Duodenal mucosa (tissue), 2 donors: ENCODE data around the gene PEF1.

Source experiments
- H3K27ac ChIP-seq: one replicate; pipeline ENCODE4 v1.7.0; 2013; ENCODE audit warnings: low read depth, low read length
- H3K27me3 ChIP-seq, 2 donors: one replicate each; pipeline ENCODE4 v1.7.0; 2013; ENCODE audit warnings: low read length in 2 of 2, control low read depth in 1 of 2; ENCODE audit not compliant: insufficient read depth in 2 of 2, control insufficient read depth in 1 of 2
- H3K36me3 ChIP-seq, 2 donors: one replicate each; pipeline ENCODE4 v1.7.0; 2013; ENCODE audit warnings: low read length in 2 of 2, control low read depth in 1 of 2; ENCODE audit not compliant: insufficient read depth in 2 of 2, control insufficient read depth in 1 of 2
- H3K4me1 ChIP-seq, 2 donors: one replicate each; pipeline ENCODE4 v1.7.0; 2013; ENCODE audit warnings: low read length in 2 of 2, control low read depth in 1 of 2; ENCODE audit not compliant: insufficient read depth in 2 of 2, control insufficient read depth in 1 of 2
- H3K4me3 ChIP-seq, 2 donors: one replicate each; pipeline ENCODE4 v1.7.0; 2013; ENCODE audit warnings: low read length in 2 of 2, low read depth in 1 of 2
- H3K9ac ChIP-seq, 2 donors: one replicate each; pipeline ENCODE4 v1.7.0; 2013; ENCODE audit warnings: low read length in 2 of 2, low read depth in 1 of 2
- H3K9me3 ChIP-seq, 2 donors: one replicate each; pipeline ENCODE4 v1.7.0; 2013; ENCODE audit warnings: low read length in 2 of 2, control low read depth in 1 of 2; ENCODE audit not compliant: control insufficient read depth in 1 of 2

PEF1 gene

GRCh38 chr1:31639543-31639942 lies 5.1 kb downstream of the PEF1 start:
- Histone ChIP-seq H3K9me3 (no peaks in the 10 kb centered on the region), H3K36me3 (peaks cover 1 to 8% of the 10 kb centered on the region in 2 donors), H3K27me3 (no peaks in the 10 kb centered on the region), H3K4me1 (peaks cover 50 to 61% of the 10 kb centered on the region in 2 donors), H3K9ac (no peak overlapping the region), H3K4me3 (no peak overlapping the region), H3K27ac (no peak overlapping the region)

DNA sequence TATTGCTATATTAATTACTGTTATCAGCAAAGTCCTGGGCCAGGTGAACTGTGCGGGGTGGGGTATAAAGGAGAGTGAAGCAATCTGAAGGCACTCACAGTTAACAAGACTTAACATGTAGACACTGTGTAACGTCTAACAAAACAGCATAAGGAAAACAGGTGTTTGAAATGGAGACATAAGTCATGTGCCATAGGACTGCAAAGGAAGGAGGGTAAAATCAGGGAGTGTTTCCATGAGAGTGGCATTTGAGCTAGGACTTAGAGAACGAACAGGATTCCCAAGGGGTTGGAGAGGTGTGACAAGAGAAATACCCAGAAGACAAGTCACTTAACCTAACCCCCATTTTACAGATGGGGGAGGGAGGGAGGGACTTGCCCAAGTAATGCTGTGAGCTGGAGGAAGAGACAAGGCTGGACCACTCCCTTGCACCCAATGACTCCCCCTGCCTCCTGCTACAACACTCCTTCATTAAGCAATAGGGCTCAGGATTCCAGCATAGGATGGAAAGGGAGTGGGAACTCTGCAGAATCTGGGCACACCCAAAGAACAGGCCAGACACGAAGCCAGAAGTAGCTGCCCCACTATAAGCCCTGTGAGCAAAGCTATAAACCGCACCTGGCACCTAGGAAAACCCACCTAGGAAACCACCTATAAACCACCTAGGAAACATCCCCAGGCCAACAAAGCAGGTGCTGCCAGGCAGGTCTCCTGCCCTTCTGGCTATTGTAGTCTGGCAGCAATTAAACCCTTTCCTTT lies 6.6 kb downstream of the PEF1 start:
- Histone ChIP-seq H3K4me3 (no peak overlapping the region), H3K4me1 (peaks cover 40 to 50% of the 10 kb centered on the region in 2 donors), H3K27ac (no peak overlapping the region), H3K36me3 (peaks cover 6 to 17% of the 10 kb centered on the region in 2 donors), H3K9me3 (no peaks in the 10 kb centered on the region), H3K27me3 (no peaks in the 10 kb centered on the region), H3K9ac (peak overlapping the region in 1 of 2 donors; percentile 28)

DNA sequence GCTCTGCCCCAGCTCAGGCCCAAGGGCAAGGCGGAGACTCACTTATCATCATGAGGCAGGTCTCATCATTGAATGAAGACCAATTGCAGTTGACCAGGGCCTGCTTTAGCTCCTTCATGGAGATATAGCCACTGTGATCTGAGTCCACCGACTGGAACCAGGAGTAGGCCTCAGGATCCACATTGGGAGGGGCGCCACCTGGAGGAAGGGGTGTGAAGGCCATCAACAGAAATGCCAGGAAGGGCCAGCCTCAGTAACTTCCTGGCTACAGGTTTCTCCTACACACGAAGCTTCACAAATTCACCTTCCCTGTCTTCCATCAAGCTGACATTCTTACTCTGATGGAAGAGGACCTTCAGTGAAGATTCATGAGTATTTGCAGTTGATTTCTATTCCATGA lies 11.6 kb downstream of the PEF1 start:
- Histone ChIP-seq H3K4me3 (no peak overlapping the region), H3K9ac (no peak overlapping the region), H3K9me3 (no peaks in the 10 kb centered on the region), H3K27ac (no peak overlapping the region), H3K4me1 (peaks cover 21 to 25% of the 10 kb centered on the region in 2 donors), H3K27me3 (no peaks in the 10 kb centered on the region), H3K36me3 (peaks cover 52 to 65% of the 10 kb centered on the region in 2 donors)

- H3K4me1 ChIP-seq = peaks cover 18 to 26% of the 10 kb centered on the region in 2 donors
- no peak overlapping the region for H3K9ac ChIP-seq
- peaks cover 55 to 69% of the 10 kb centered on the region in 2 donors for H3K36me3 ChIP-seq
These were observed 12.0 kb downstream of the PEF1 start for GRCh38 chr1:31632649-31633048.

DNA sequence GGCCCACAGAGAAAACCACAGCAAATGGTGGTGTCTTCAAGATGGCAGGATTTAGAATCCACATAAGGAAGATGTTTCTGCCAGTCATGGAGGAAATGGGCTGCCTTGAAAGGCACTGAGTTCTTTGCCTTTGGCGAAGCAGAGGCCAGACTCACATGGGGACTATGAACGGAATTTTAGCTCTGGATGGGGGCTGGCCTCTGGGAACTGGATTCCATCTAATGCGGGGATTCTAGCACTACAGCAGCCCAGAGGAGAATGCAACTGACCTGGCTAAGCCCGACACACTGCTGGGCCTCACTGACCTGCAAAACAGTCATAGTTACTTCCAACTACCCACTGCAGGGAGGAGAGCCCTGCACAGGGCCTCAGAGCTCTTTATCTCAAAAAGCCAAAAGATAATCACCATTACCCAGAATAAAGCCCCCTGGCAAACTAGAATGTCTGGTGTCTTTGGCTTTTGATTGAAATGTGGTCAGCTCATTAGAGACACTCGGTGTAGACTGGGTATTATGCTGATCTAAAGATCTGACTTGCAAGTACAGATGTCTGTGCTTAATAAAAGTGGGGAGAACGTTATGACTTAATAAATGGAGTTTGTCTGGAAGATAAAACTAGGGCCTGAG lies 15.6 kb downstream of the PEF1 start:
- Histone ChIP-seq H3K4me3 (no peak overlapping the region), H3K36me3 (peaks cover 50 to 63% of the 10 kb centered on the region in 2 donors), H3K9ac (no peak overlapping the region), H3K27ac (no peak overlapping the region), H3K4me1 (peaks cover 6 to 13% of the 10 kb centered on the region in 2 donors), H3K27me3 (no peaks in the 10 kb centered on the region), H3K9me3 (no peaks in the 10 kb centered on the region)

More at GRCh38 chr1:31632649-31633048, 12.0 kb downstream of the PEF1 start:
- Histone ChIP-seq H3K9me3 (no peaks in the 10 kb centered on the region), H3K4me3 (no peak overlapping the region), H3K27ac (no peak overlapping the region), H3K27me3 (no peaks in the 10 kb centered on the region)

- H3K4me1 ChIP-seq = peaks cover 6 to 13% of the 10 kb centered on the region in 2 donors
- no peak overlapping the region for H3K9ac ChIP-seq
- peak overlapping the region; percentile 12 for H3K27ac ChIP-seq
- H3K27me3 ChIP-seq = no peaks in the 10 kb centered on the region
- H3K4me3 ChIP-seq = no peak overlapping the region
- no peaks in the 10 kb centered on the region for H3K9me3 ChIP-seq
- H3K36me3 ChIP-seq = peaks cover 49 to 58% of the 10 kb centered on the region in 2 donors
These were observed 16.6 kb downstream of the PEF1 start for GRCh38 chr1:31627930-31628559.

- peaks cover 6 to 13% of the 10 kb centered on the region in 2 donors for H3K4me1 ChIP-seq
- no peaks in the 10 kb centered on the region for H3K9me3 ChIP-seq
- H3K4me3 ChIP-seq = no peak overlapping the region
- H3K36me3 ChIP-seq = peaks cover 43 to 52% of the 10 kb centered on the region in 2 donors
- H3K27ac ChIP-seq = no peak overlapping the region
- H3K9ac ChIP-seq = no peak overlapping the region
- H3K27me3 ChIP-seq = no peaks in the 10 kb centered on the region
These were observed 17.3 kb downstream of the PEF1 start for GRCh38 chr1:31627301-31627929.

GRCh38 chr1:31626223-31627207 lies 18.2 kb downstream of the PEF1 start:
- Histone ChIP-seq H3K36me3 (peaks cover 34 to 43% of the 10 kb centered on the region in 2 donors), H3K9ac (no peak overlapping the region), H3K9me3 (no peaks in the 10 kb centered on the region), H3K4me1 (peaks cover 6 to 13% of the 10 kb centered on the region in 2 donors), H3K27ac (no peak overlapping the region), H3K4me3 (no peak overlapping the region), H3K27me3 (no peaks in the 10 kb centered on the region)

DNA sequence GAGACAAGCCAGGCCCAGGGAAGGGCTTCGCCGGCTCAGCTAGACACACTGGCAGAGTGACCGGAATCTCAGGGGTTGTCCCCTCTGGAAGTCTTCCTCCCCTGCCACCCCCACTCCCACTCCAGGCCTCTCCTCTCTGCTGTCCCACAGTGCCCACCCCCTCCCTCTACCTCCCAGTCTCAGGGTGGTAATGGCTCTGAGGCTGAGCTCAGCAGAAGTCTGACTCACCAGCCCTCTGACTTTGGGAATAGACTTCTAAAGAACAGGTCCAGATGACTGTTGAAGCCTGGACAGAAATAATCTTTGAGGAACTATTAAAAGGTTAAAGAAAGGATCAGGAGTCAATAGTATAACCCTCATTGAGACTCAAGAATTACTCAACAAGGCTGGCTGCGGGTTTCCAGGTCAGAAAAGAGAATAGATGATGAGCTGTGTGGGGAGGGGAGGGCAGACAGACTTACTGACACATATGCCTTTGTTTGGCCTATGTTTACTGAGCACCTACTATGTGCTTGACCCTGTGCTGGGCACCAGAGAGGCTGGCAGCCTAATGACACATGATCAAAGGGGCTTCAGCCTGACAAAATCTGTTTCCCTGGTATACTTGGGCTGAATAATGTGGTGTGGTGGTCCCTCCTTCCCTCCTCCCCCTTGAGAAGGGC lies 19.0 kb downstream of the PEF1 start:
- Histone ChIP-seq H3K27ac (no peak overlapping the region), H3K9me3 (no peaks in the 10 kb centered on the region), H3K4me3 (no peak overlapping the region), H3K36me3 (peaks cover 26 to 35% of the 10 kb centered on the region in 2 donors), H3K27me3 (no peaks in the 10 kb centered on the region), H3K9ac (no peak overlapping the region), H3K4me1 (peaks cover 6 to 13% of the 10 kb centered on the region in 2 donors)
